ENCODE measurements around the gene LZTFL1.
A peak's percentile ranks its signal among the peaks of the same experiment; 100 is the strongest.

Gene LZTFL1

DNA sequence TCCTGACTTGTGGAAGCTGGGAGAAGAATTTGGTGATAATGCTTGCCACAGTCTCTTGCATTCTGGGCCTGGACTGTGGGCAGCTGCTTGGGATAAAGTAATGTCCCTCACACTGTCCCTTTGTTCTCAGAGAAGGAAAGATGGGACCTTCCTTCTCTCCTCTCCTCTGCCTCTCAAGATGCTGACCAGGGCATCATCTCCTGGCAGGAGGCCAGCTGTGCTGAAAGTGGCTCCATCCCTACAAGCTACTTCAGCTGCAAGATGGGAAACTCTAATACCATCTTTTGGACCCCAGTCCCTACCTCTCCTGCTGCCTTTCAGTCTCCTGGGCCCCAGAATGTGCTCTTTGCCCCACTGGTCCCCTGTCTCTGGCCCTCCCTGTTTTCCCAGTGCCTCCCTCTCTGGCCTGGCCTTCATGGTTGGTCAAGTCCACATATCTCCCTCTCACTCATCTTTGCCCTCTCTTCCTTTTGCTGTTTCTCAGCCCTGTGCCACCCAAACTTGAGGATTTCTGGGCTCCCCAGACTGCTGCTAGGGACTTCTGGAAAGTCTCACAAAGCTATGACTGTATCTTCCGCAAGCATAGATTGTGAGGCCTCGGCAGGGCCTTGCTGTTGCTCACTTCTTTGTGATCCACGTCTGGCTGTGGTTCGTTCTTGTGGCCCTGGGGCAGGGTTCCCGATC is 38.5 kb downstream of the LZTFL1 start:
- Histone ChIP-seq H3K36me3 (ENCODE audit: insufficient read depth, low read depth, low read length) (no peaks in the 10 kb centered on the region), H3K9ac (ENCODE audit: low read depth, low read length) (no peak overlapping the region), H3K4me1 (ENCODE audit: insufficient read depth, low read length) (no peaks in the 10 kb centered on the region), H3K27ac (ENCODE audit: low read length) (no peak overlapping the region), H3K27me3 (ENCODE audit: insufficient read depth, low read length) (peaks cover 13% of the 10 kb centered on the region), H3K4me3 (ENCODE audit: low read length) (no peak overlapping the region), H3K9me3 (ENCODE audit: insufficient read depth, low read depth, low read length) (no peaks in the 10 kb centered on the region)

- Histone ChIP-seq H3K9me3 (ENCODE audit: insufficient read depth, low read depth, low read length) (no peaks in the 10 kb centered on the region), H3K4me3 (ENCODE audit: low read length) (no peak overlapping the region), H3K9ac (ENCODE audit: low read depth, low read length) (no peak overlapping the region), H3K27me3 (ENCODE audit: insufficient read depth, low read length) (peaks cover 25% of the 10 kb centered on the region), H3K4me1 (ENCODE audit: insufficient read depth, low read length) (no peaks in the 10 kb centered on the region), H3K27ac (ENCODE audit: low read length) (no peak overlapping the region), H3K36me3 (ENCODE audit: insufficient read depth, low read depth, low read length) (no peaks in the 10 kb centered on the region)
Measured at GRCh38 chr3:45802146-45802545, 39.8 kb downstream of the LZTFL1 start.

- no peak overlapping the region for H3K4me3 ChIP-seq (ENCODE audit: low read length)
- no peak overlapping the region for H3K27ac ChIP-seq (ENCODE audit: low read length)
- peaks cover 40% of the 10 kb centered on the region for H3K27me3 ChIP-seq (ENCODE audit: insufficient read depth, low read length)
- H3K9ac ChIP-seq (ENCODE audit: low read depth, low read length), result no peak overlapping the region
- H3K36me3 ChIP-seq (ENCODE audit: insufficient read depth, low read depth, low read length), result no peaks in the 10 kb centered on the region
- peaks cover 3% of the 10 kb centered on the region; the same call in 1 of the 2 replicates for H3K4me1 ChIP-seq (ENCODE audit: insufficient read depth, low read length)
- no peaks in the 10 kb centered on the region for H3K9me3 ChIP-seq (ENCODE audit: insufficient read depth, low read depth, low read length)
Measured at GRCh38 chr3:45800611-45801010, 41.3 kb downstream of the LZTFL1 start.

- no peak overlapping the region for H3K9ac ChIP-seq (ENCODE audit: low read depth, low read length)
- H3K27me3 ChIP-seq (ENCODE audit: insufficient read depth, low read length), result peaks cover 51% of the 10 kb centered on the region
- H3K9me3 ChIP-seq (ENCODE audit: insufficient read depth, low read depth, low read length), result no peaks in the 10 kb centered on the region
- no peak overlapping the region for H3K4me3 ChIP-seq (ENCODE audit: low read length)
- H3K27ac ChIP-seq (ENCODE audit: low read length), result no peak overlapping the region
- no peaks in the 10 kb centered on the region for H3K36me3 ChIP-seq (ENCODE audit: insufficient read depth, low read depth, low read length)
- H3K4me1 ChIP-seq (ENCODE audit: insufficient read depth, low read length), result peaks cover 3% of the 10 kb centered on the region; the same call in 1 of the 2 replicates
Measured at GRCh38 chr3:45799586-45799985, 42.3 kb downstream of the LZTFL1 start.

DNA sequence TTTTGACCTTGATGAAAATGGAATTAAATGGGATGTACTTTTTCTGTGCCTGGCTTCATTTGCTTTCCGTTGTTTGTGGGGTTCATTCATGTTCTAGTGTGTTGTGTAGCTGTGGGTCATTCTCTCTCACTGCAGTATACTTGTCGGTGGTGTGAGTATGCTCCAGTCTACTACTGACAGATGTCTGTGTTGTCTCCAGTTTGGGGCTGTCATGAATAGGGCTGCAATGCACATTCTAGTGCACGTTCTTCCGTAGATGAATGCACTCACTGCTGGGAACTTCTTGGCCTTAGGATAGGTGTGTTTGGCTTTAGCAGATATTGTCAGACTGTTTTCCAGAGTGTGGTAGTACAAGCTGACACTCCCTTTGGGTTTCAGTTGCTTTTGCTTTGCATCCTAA is 43.9 kb downstream of the LZTFL1 start:
- Histone ChIP-seq H3K4me1 (ENCODE audit: insufficient read depth, low read length) (peaks cover 3% of the 10 kb centered on the region; the same call in 1 of the 2 replicates), H3K36me3 (ENCODE audit: insufficient read depth, low read depth, low read length) (no peaks in the 10 kb centered on the region), H3K27ac (ENCODE audit: low read length) (no peak overlapping the region), H3K9me3 (ENCODE audit: insufficient read depth, low read depth, low read length) (no peaks in the 10 kb centered on the region), H3K27me3 (ENCODE audit: insufficient read depth, low read length) (peaks cover 66% of the 10 kb centered on the region), H3K4me3 (ENCODE audit: low read length) (no peak overlapping the region), H3K9ac (ENCODE audit: low read depth, low read length) (no peak overlapping the region)

GRCh38 chr3:45796902-45797637 is 44.8 kb downstream of the LZTFL1 start:
- H3K9me3 ChIP-seq (ENCODE audit: insufficient read depth, low read depth, low read length), result no peaks in the 10 kb centered on the region
- no peak overlapping the region for H3K9ac ChIP-seq (ENCODE audit: low read depth, low read length)
- peak overlapping the region; percentile 65 for H3K4me3 ChIP-seq (ENCODE audit: low read length)
- peaks cover 73% of the 10 kb centered on the region for H3K27me3 ChIP-seq (ENCODE audit: insufficient read depth, low read length)
- H3K4me1 ChIP-seq (ENCODE audit: insufficient read depth, low read length), result peaks cover 3% of the 10 kb centered on the region; the same call in 1 of the 2 replicates
- no peaks in the 10 kb centered on the region for H3K36me3 ChIP-seq (ENCODE audit: insufficient read depth, low read depth, low read length)
- no peak overlapping the region for H3K27ac ChIP-seq (ENCODE audit: low read length)

DNA sequence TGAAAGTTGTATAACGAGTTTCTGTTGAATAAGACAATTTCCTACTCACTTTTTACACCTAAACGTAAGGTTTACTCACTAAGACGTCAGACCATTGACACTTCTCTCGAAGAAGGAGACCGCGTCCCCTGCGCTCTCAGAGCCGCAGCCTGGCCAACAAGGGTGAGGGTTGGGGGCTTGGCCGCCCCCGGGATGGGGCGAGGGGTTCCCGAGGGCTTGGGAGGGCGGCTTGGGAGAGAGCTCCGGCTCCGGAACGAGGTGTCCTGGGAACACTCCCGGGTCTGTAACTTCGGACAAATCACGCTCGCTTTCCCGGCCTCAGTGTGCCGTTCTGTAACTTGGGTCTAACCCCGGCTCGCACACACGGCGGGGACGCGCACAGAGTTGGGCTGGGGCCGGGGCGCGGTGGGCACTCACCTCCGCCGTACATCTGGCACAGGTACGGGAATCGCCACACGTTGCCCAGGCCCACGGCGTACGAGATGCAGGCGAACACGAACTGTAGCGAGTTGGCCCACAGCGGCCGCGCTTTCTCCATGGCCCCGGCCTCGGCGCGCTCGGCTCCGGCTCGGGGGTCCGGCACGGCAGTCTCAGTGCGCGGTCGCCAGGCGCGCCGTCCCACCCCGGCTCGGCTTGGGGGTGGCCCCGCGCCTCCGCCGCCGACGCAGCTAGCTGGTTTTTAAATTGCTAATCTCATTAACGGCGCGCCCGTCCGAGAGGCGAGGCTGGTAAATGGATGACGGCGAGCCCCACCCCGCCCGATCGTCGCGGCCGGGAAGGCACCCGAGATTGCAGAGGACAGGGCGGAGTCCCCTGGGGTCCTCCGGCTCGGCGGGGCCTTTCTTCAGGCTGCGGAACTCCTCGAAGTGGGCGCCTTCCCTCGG is 45.8 kb downstream of the LZTFL1 start, which contains the start of gene SLC6A20:
TSS of gene SLC6A20 (minus strand) at position 655 of the 884 bp plus-strand sequence. CDS start at position 538, 117 bp downstream.
- H3K36me3 ChIP-seq (ENCODE audit: insufficient read depth, low read depth, low read length), result no peaks in the 10 kb centered on the region
- H3K9me3 ChIP-seq (ENCODE audit: insufficient read depth, low read depth, low read length), result no peaks in the 10 kb centered on the region
- H3K4me3 ChIP-seq (ENCODE audit: low read length), result peak within 1 kb of the TSS; percentile 65
- peaks cover 76% of the 10 kb centered on the region for H3K27me3 ChIP-seq (ENCODE audit: insufficient read depth, low read length)
- H3K9ac ChIP-seq (ENCODE audit: low read depth, low read length), result no peak within 1 kb of the TSS; the same call in 1 of the 2 replicates
- H3K4me1 ChIP-seq (ENCODE audit: insufficient read depth, low read length), result peaks cover 3% of the 10 kb centered on the region; the same call in 1 of the 2 replicates
- H3K27ac ChIP-seq (ENCODE audit: low read length), result no peak within 1 kb of the TSS

- Histone ChIP-seq H3K9ac (ENCODE audit: low read depth, low read length) (no peak overlapping the region), H3K4me3 (ENCODE audit: low read length) (peak overlapping the region; percentile 65), H3K36me3 (ENCODE audit: insufficient read depth, low read depth, low read length) (no peaks in the 10 kb centered on the region), H3K4me1 (ENCODE audit: insufficient read depth, low read length) (peaks cover 3% of the 10 kb centered on the region; the same call in 1 of the 2 replicates), H3K27ac (ENCODE audit: low read length) (no peak overlapping the region), H3K9me3 (ENCODE audit: insufficient read depth, low read depth, low read length) (no peaks in the 10 kb centered on the region), H3K27me3 (ENCODE audit: insufficient read depth, low read length) (peaks cover 76% of the 10 kb centered on the region)
Measured at GRCh38 chr3:45795509-45795881, 46.4 kb downstream of the LZTFL1 start.

GRCh38 chr3:45794660-45795059 is 47.3 kb downstream of the LZTFL1 start:
- no peak overlapping the region for H3K27ac ChIP-seq (ENCODE audit: low read length)
- no peak overlapping the region for H3K9ac ChIP-seq (ENCODE audit: low read depth, low read length)
- H3K4me3 ChIP-seq (ENCODE audit: low read length), result no peak overlapping the region
- no peaks in the 10 kb centered on the region for H3K36me3 ChIP-seq (ENCODE audit: insufficient read depth, low read depth, low read length)
- peaks cover 3% of the 10 kb centered on the region; the same call in 1 of the 2 replicates for H3K4me1 ChIP-seq (ENCODE audit: insufficient read depth, low read length)
- H3K27me3 ChIP-seq (ENCODE audit: insufficient read depth, low read length), result peaks cover 75% of the 10 kb centered on the region
- no peaks in the 10 kb centered on the region for H3K9me3 ChIP-seq (ENCODE audit: insufficient read depth, low read depth, low read length)

GRCh38 chr3:45794177-45794560 is 47.8 kb downstream of the LZTFL1 start:
- Histone ChIP-seq H3K36me3 (ENCODE audit: insufficient read depth, low read depth, low read length) (no peaks in the 10 kb centered on the region), H3K27ac (ENCODE audit: low read length) (no peak overlapping the region), H3K4me1 (ENCODE audit: insufficient read depth, low read length) (peaks cover 3% of the 10 kb centered on the region; the same call in 1 of the 2 replicates), H3K9me3 (ENCODE audit: insufficient read depth, low read depth, low read length) (peaks cover 5% of the 10 kb centered on the region; the same call in 1 of the 2 replicates), H3K4me3 (ENCODE audit: low read length) (no peak overlapping the region), H3K9ac (ENCODE audit: low read depth, low read length) (no peak overlapping the region), H3K27me3 (ENCODE audit: insufficient read depth, low read length) (peaks cover 71% of the 10 kb centered on the region)

GRCh38 chr3:45793482-45794176 is 48.3 kb downstream of the LZTFL1 start:
- H3K27me3 ChIP-seq (ENCODE audit: insufficient read depth, low read length), result peaks cover 65% of the 10 kb centered on the region
- H3K4me1 ChIP-seq (ENCODE audit: insufficient read depth, low read length), result peaks cover 3% of the 10 kb centered on the region; the same call in 1 of the 2 replicates
- no peak overlapping the region for H3K27ac ChIP-seq (ENCODE audit: low read length)
- no peaks in the 10 kb centered on the region for H3K36me3 ChIP-seq (ENCODE audit: insufficient read depth, low read depth, low read length)
- H3K9me3 ChIP-seq (ENCODE audit: insufficient read depth, low read depth, low read length), result peaks cover 10% of the 10 kb centered on the region; the same call in 1 of the 2 replicates
- H3K4me3 ChIP-seq (ENCODE audit: low read length), result no peak overlapping the region
- H3K9ac ChIP-seq (ENCODE audit: low read depth, low read length), result no peak overlapping the region; the same call in 1 of the 2 replicates

Measured in iPS-20b (cell line).